HG02610 (cell line): ENCODE results near the gene ELK4.

Experiments used
- ATAC-seq: cut with Tn5 transposase; IDR thresholded peaks from one replicate; pipeline ENCODE4 v1.9.1; 2021; ENCODE audit warnings: mild to moderate bottlenecking, moderate library complexity; ENCODE audit not compliant: unreplicated experiment

ELK4 gene, protein sequence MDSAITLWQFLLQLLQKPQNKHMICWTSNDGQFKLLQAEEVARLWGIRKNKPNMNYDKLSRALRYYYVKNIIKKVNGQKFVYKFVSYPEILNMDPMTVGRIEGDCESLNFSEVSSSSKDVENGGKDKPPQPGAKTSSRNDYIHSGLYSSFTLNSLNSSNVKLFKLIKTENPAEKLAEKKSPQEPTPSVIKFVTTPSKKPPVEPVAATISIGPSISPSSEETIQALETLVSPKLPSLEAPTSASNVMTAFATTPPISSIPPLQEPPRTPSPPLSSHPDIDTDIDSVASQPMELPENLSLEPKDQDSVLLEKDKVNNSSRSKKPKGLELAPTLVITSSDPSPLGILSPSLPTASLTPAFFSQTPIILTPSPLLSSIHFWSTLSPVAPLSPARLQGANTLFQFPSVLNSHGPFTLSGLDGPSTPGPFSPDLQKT

DNA sequence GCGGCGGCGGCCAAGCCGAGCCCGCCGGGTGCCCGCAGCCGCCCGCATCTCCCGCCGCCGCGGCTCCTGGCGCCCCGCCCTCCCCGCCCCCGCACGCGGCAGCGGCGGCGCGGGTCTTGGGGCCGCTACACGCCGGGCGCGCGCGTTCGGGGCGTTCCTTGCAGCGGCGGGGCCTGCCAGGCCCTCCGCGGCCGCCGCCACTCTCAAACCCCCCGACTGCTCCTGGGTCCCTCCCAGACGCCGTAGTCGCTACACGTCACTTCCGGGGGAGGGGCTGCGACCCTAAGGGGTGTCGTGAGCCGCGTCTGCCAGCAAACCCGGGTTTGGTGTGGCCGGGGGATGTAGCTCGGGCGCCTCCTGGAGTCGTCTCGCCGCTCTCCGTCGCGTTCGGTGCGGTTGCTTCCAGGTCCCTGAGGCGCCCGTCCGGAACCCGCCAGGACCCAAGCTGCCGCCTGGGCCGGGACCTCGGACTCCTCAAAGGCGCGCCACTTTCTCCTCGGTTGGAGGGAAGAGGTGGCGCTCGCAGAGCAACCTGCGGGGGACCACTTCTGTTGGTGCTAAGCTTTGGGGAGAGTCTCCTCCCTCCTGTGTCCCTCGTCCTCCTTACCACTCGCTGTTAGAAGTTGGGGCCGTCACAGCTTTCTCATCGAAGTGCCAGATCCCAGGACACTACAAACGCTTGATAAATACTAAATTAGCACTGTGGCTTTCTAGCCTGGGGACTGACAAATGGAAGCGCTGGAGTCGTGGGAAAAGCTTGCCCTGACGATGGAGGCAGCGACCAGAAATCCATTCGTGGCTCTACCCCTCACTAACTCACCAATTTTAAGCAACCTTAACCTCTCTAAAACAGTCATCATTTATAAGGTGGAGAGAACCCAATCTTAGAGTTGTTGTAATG lies at the start of gene ELK4:
Gene ELK4, minus strand, starts transcription at position 244 of the 901 bp plus-strand sequence. CDS start 8,129 bp downstream, outside the sequence.
- peak; percentile 79 for ATAC-seq

DNA sequence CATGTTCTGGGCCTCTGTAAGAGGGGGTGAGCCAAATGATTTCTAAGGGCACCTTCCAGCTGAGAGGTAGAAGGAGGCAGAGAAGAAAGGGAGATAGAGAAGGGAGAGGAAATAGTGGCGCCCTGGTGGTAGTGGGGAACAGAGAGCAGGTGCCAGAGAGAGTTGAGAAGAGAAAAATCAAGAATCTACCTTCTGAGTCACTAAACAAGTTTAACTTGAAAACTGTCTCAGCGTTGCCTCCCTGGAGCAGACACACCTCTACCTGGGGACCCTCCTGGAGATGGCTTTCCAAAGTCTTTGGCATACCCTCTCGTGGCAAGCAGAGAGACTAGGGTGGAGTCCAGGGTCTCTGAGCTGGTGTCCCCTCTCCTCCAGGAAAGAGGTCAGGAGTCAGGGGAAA lies 49.6 kb upstream of the ELK4 start:
- no peak for ATAC-seq

DNA sequence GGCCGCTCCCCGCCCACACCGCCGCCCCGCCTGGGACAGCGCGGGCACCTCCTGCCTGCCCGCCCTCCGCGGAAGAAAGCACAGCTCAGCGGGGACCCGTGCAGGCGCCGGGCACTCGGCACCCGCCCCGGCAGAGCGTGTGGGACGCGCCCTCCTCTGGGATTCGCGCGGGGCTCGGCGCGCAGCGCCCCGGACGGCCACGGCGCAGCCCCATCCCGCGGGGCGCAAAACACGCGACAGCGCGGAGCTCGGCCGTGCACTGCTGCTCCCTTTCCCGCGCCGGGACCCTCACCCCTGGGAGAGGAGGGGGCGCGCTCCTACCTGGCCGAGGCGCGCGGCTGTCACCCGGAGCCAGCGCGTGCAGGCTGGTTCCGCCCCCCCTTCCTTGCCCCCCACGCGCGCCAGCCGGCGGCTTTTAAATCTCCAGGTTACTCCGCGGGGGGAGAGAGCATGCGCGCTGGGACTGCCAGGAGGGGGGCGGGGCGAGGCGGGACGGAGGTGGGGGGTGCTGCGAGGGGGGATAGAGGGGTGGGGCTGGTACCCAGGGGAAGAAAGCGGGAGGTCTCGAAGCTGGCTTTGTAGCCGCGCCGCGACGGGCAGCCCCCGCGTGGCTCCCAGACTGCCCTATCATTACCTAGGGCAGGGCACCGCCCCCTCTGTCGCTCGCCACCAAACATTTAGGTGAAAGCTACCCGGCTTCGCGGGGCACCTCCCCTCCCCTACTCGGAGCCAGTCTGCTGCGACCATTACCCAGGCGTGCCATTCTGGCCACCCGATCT lies 48.5 kb upstream of the ELK4 start, which contains the start of gene SLC45A3:
Gene SLC45A3, minus strand, starts transcription at position 437 of the 779 bp plus-strand sequence. CDS start 15,853 bp downstream, outside the sequence.
- ATAC-seq = no peak

DNA sequence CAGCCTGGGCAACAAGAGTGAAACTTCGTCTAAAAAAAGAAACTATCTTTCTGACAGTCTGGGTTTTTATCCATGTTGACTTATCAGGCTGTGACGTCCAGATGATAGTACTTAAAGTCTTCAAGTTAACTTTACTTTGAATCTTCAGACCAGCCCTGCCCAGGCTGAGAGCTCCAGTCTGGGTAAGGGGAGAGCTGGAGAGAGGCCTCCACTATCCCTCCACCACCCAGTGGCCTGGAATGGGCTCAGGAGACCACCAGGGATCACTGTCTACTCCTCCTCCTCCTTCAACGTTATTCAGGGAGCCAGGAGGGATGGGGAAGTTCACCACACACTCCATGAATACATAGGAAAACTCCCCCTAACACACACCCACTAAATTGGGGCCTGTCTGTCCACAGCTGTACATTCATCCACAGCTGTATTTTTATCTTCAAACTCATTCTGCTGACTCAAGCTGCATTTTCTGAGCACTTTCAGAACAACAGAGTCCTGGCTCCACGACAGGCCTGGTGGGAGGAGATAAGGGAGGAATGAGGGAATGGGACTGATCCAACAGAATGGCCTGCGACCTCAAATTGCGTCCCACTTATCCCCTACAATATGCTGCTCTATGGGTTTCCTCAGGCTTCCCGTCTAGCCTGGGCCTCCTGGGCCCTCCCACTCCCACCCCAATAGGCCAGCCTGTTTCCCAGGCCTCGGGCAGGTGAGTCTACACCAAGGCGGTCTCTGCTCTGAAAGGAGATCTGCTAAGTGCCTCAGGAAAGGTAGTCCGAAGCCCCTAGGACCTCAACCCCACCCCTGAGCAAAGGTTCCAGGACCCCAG lies 46.7 kb upstream of the ELK4 start:
- ATAC-seq = no peak

DNA sequence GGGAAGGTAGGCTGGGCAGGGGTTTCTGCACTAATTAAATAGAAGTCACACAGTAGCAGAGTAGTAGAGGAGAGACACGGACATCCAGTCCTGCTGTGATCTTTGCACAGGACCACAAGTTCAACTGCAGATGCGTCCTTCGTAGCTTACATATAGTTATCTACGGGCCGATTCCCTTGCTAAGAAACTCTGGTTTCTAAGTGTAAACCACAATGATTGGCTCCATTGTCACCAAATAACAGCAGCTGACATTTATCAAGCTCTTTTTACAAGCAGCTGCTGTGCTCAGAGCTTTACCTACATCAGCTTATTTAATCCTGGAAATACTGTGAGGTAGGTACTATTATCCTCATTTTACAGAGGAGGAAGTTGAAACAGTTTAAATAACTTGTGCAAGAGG lies 45.4 kb upstream of the ELK4 start:
- no peak for ATAC-seq

DNA sequence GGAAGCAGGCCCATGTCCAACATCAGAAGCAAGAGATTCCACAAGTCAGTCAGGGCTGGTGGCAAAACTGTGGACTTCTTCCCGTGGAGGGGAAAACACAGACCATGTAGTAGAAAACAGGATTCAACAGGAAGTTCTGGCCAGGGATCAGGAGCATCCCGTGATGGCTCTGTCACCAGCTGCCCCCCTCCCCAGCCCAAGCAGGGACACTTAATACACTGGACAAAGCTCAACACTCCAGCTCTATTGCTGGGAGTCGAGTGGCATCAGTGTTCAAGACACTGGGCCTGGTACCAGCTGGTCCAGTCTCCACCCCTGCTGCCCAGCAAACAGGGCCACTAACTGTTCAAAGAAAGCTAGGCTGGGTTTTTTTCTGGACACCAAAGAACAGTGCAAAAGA lies 44.8 kb upstream of the ELK4 start:
- ATAC-seq = no peak

DNA sequence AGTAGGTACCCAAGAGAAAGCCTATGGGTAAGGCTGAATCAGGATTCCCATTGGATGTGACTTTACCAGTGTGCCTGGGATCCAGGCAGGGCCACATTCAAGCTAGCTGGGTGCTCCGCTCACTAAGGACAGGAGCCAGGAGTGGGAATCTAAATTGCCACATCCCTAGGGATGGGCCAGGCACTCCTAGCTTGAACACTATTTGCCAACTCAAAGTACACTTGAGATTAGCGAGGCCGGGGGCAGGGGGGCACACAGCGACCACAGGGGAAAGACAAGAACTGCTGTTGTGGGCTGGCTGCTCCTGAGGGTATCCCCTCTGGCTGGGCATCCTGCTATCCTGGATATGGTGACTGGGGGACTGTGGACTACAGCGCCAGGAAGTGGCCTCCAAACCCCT lies 44.2 kb upstream of the ELK4 start:
- no peak for ATAC-seq

DNA sequence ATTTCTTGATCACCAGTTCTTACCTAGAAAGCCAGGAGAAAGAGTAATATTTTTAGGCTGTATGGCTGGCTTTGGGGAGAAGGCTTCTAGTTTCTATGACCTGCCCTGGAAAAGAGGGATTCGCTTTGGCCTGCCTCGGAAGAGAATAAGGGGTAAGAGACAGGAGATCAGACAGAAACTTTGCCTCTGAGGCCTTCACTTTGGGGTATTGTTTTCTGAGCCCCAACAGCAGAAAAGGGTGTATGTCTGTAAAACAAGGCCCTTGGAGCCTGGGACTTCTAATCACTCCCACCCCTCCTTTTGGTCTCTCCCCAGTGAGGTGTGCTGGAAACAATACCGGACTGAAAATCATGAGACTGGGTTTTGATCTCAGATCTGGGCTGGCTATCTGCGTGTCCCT lies 43.4 kb upstream of the ELK4 start:
- ATAC-seq = no peak

DNA sequence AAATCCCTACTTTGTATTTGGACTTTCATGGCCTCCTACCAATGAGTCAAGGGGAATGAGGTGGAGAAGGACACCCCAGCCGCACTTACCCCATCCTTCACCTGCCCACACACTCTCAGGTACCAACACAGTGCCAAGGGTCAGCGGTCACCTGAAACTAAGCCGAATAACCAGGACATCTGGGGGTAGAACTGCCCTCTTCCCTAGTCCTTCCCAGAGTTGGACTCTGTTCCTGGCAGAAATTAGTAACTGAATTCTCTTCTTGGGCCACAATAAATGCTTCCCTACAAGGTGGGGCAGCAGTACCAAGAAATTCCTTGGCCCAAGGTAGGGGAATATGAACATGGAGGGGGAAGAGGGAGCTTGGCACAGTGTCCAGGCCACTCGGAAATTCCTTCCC lies 41.2 kb upstream of the ELK4 start:
- ATAC-seq = no peak

DNA sequence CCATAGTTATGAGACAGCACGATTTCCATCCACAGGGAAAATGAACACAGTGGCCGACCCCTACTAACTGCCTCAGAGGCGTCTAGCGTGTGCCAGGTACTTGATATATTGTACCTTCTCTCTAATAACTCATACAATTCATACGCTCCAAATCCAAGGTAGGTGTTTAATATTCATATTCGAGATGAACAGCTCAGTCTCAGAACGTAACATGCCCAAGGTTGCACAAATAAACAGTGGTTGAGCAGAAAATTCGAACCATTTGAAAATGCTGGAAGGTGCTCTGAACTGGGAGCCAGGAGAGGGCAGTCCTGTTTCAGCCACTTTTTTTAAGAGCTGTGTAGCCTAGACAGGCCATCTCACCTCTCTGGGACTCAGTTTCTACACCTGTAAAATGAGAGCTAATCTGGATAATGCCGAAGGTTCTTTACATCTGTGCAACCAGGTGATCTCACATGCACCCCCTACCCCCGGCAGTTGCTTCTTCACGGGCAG lies 40.6 kb upstream of the ELK4 start:
- no peak for ATAC-seq

DNA sequence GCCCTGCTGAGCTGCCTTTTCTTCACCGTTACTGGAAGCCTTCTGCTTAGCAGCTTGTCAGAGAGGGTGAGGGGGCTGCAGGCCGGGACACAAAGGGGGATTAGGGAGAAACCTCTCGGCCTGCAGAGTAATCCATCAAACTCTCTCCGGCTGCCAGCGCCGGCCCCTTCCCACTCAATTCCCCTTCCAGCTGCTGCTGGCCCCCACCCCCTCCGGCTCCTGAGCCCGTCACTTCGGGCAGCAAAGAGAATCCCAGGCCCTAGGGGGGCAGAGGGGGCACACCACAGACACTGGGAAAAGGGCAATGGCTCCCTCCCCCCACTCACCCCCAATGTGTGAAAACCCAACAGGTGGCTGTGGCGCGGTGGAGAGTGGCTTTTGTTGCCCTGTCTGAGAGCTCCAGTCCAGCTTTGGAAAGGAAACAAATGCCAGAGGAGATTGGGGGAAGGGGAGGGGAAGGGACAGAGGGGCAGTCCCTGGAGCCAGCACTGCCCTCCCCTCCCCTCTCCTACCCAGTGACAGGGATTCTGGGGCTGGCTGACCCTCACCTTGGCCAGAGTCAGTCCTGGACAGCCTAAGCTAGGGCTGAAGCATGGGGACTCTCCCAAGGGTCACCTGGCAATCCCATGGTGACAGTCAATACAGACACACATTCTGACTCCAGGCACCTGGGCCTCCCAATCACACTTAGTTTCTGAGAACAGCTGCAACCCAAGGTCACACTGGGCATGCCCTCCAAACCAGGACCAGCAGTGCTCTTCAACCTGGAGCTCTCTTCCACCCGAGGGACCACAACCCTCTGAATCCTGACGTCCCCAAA lies 39.0 kb upstream of the ELK4 start:
- ATAC-seq = no peak

DNA sequence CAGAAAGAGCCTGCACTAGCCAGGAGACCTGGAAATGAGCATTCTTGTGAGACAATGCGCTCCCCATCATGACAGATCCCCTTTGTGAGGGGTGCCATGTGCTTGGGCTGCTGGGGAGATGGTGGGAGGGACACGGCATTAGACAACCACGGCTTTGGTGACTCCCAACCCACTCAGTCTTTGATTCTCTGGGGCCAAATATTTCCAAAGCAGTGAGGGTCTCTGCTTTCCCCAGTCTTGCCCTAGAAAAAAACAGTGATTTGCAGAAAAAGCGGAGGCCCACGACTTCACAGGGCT lies 38.3 kb upstream of the ELK4 start:
- no peak for ATAC-seq

DNA sequence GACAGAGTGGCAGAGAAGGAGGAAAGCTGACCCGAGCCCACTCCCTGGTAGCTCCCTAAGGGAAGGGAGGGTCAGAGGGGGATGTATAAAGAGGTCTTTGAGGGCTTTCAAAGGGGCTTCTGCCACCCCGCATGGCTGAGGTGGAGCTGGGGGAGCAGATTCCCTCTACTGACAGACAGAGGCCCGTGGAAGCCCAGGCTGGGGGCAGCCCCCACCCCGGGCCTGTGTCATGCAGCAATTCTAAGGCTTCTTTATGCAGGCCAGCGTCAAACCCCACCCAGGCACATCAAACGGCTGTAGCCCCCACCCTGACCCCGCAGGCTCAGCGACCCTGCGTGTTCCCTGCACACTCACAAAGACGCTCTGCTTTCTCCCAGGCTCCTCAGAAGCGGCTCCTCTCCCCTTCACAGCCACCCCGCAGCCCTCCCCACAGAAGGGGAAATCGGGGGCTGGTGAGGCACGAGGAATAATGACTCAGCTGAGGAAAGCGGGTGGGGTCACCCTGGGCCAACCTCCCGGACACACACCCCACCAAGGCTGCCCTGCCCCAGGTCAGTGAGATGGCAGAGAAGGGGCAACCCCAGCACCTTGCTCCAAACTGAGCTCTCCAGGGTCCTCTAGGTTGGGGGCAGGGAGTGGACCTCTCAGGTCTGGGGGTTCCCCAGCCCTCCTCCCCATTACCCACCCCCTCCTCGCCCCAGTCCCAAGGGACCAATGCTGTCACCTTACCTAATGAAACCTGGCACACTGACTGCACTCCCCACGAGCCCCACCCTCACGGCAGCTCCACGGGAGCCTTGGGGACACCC lies 37.7 kb upstream of the ELK4 start:
- peak; percentile 42 for ATAC-seq

DNA sequence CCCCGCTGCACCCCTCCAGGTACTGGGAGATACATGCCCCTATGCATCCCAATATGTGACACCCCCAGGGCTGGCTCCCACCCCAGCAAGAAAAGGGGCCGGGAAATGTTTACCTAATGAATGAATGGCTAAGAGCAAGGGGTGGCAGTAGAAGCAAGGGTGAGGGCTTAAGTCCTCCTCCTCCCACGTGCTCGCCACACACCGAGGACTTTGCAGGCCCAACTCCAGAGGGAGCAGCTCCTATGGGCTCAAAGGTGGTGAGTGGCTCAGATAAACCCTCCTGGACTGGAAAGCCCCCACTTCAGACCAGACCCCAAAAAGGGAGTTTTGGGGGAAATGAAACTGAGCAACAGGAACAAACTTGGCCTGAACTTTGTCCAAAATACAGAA lies 37.1 kb upstream of the ELK4 start:
- ATAC-seq = peak; percentile 27

DNA sequence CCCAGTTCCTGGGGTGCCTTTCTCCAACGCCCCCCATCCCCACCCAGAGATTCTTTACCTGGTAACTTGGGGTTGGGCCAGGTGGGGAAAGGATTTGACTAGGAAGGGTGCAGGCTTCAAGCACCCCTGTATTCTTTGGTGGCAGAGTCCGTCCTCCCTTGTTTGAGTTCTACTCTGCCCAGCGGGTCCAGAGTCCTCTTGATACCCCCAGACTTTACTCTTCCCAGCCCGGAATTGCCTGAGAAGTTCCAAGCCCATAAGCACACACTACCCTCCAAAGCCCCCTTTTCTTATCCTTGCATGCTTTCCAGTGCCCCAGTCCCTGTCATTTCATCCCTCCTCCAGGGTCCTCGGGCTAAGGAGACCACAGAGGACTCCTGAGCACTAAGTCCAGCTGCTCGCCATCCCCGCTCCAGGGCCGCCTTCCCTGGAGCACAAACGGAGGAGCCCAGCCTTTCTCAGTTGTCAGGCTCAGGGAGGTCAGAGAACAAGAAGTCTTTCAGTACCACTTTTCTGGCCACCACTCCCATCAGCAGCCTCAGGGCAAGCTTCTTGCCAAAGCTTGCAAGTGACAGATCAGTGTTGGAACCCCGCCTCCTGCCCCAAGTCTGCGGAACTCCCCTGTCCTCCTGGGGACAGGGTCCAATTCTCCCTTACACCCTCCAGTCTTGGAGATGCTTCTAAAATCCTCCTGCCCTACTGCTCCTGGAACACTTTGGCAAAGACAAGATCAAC lies 36.3 kb upstream of the ELK4 start:
- ATAC-seq = no peak

DNA sequence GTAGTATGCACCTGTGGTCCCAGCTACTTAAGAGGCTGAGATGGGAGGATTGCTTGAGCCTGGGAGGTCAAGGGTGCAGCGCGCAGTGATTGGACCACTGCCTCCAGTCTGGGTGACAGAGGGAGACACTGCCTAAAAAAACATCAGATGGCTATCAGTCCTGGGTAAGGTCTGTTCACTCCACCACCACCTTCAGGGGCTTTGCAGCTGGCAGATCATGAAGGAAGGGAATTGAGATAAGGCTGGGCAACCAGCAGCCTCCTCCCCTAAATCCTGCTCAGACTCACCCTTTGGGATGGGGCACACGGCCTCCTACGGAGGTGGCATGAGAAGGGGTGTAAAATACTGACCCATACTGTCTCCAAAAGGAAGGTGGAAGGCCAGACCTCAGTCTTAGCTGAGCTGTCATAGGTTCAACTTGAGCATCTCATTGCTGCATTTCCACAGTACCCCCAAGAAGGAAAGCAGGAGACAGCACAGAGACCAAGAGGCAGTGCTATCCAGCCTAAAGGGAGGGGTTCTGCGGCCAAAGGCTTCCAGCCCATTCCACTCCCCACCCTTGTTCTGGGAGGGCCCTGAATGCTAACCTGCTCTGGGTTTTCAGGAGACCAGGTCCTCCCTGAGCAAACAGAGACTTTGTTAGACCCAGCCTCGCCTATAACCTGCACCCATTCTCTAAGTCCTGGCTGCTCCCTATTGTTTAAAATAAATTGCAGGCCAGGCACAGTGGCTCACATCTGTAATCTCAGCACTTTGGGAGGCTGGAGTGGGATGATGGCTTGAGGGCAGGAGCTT lies 34.8 kb upstream of the ELK4 start:
- ATAC-seq = no peak
